PFSK-1 (cell line): ENCODE results near the gene LYSMD3.

Source experiments
- FOXP2 ChIP-seq: optimal IDR thresholded peaks from 2 replicates; pipeline ENCODE3; 2011; ENCODE audit warnings: borderline replicate concordance, control low read depth, inconsistent platforms; ENCODE audit not compliant: insufficient read depth; ENCODE audit errors: extremely low read length, extremely low read depth
- POLR2AphosphoS5 ChIP-seq: IDR thresholded peaks from 2 replicates; pipeline ENCODE4 v1.6.1; 2012; ENCODE audit warnings: low read depth, mild to moderate bottlenecking, control low read depth, low read length, moderate library complexity
- SIN3A ChIP-seq: IDR thresholded peaks from 2 replicates; pipeline ENCODE4 v1.6.1; 2012; ENCODE audit warnings: mild to moderate bottlenecking, low read length, moderate library complexity, borderline replicate concordance; ENCODE audit not compliant: insufficient read depth
- TF ChIP-seq, protein P1 (sequence below), 2 experiments: IDR thresholded peaks; 2 replicates each; pipeline versions ENCODE4 v1.6.1 to v1.8.0; 2011 to 2012; ENCODE audit warnings: low read depth in 2 of 2, low read length in 2 of 2, control low read depth in 1 of 2, inconsistent platforms in 1 of 2, mild to moderate bottlenecking in 1 of 2, moderate library complexity in 1 of 2; ENCODE audit not compliant: insufficient read depth in 1 of 2

DNA sequence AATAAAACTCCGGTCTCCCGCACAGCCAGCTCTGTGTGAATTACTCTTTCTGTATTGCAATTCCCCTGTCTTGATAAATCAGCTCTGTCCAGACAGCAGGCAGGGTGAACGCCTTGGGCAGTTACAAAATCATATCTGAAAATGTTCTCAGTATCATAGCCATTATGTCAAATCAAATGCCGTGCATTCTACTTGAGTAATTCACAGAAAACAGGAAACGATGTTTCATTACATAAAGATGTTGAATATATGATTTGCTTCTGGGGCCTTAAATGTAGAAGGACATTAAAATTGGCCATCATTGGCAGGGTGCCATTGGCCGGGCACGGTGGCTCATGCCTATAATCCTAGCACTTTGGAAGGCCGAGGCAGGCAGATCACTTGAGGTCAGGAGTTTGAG is 46.2 kb downstream of the LYSMD3 start:
- TF ChIP-seq, protein P1, sequence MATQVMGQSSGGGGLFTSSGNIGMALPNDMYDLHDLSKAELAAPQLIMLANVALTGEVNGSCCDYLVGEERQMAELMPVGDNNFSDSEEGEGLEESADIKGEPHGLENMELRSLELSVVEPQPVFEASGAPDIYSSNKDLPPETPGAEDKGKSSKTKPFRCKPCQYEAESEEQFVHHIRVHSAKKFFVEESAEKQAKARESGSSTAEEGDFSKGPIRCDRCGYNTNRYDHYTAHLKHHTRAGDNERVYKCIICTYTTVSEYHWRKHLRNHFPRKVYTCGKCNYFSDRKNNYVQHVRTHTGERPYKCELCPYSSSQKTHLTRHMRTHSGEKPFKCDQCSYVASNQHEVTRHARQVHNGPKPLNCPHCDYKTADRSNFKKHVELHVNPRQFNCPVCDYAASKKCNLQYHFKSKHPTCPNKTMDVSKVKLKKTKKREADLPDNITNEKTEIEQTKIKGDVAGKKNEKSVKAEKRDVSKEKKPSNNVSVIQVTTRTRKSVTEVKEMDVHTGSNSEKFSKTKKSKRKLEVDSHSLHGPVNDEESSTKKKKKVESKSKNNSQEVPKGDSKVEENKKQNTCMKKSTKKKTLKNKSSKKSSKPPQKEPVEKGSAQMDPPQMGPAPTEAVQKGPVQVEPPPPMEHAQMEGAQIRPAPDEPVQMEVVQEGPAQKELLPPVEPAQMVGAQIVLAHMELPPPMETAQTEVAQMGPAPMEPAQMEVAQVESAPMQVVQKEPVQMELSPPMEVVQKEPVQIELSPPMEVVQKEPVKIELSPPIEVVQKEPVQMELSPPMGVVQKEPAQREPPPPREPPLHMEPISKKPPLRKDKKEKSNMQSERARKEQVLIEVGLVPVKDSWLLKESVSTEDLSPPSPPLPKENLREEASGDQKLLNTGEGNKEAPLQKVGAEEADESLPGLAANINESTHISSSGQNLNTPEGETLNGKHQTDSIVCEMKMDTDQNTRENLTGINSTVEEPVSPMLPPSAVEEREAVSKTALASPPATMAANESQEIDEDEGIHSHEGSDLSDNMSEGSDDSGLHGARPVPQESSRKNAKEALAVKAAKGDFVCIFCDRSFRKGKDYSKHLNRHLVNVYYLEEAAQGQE (IDR thresholded peaks at IDR 0.05; ENCODE audit: insufficient read depth in 1 of 2, low read depth in 2 of 2, low read length in 2 of 2) = no peak
- no peak for TF ChIP-seq SIN3A
- TF ChIP-seq FOXP2 = no peak
- TF ChIP-seq POLR2AphosphoS5 = no peak
